Testis (tissue), 3 donors: Measurements from ENCODE around the gene MTX3. TPM values are rescaled to one million over a fixed set of nuclear protein-coding genes. Genes with fewer than 3 reads are reported as not detected.

Experiments used
- DNase-seq: peaks from one replicate; pipeline ENCODE4 v3.0.0-alpha.2; 2019
- H3K27ac ChIP-seq, 2 donors: fragments of 200-600 bp; sonication (generic); one replicate each; pipeline ENCODE4 v1.5.1; 2019
- H3K27me3 ChIP-seq: fragments of 200-600 bp; sonication (generic); one replicate; pipeline ENCODE4 v1.5.1; 2019
- H3K36me3 ChIP-seq: fragments of 200-600 bp; sonication (generic); one replicate; pipeline ENCODE4 v1.5.1; 2017; ENCODE audit warnings: low read depth; ENCODE audit errors: missing control alignments
- H3K4me1 ChIP-seq: fragments of 200-600 bp; sonication (generic); one replicate; pipeline ENCODE4 v1.5.1; 2019
- H3K4me3 ChIP-seq, 2 donors: fragments of 200-600 bp; sonication (generic); one replicate each; pipeline ENCODE4 v1.5.1; 2017 to 2019
- H3K9me3 ChIP-seq: fragments of 200-600 bp; sonication (generic); one replicate; pipeline ENCODE4 v1.5.1; 2017
- CTCF ChIP-seq, 3 experiments: fragments of 450-650 bp in 2 of 3; fragments of 200-600 bp in 1 of 3; sonication (generic) in 1 of 3; IDR thresholded peaks; one replicate each; pipeline ENCODE4 v1.5.1; 2016 to 2019; ENCODE audit warnings: antibody characterized with exemption in 3 of 3, mild to moderate bottlenecking in 2 of 3, moderate library complexity in 1 of 3
- POLR2A ChIP-seq: fragments of 450-650 bp; IDR thresholded peaks from one replicate; pipeline ENCODE4 v1.6.1; 2017; ENCODE audit warnings: antibody characterized with exemption, mild to moderate bottlenecking, moderate library complexity
- WGBS, 2 donors: methylation state at CpG; one replicate each; pipeline ENCODE4 v1.1.5; 2018; 5-methylcytosine and 5-hydroxymethylcytosine counted together
- intact Hi-C: fragments of 100-400 bp; cut with DNase I; formaldehyde crosslinking; loops from one replicate; pipeline ENCODE4 v1.15.1; 2023; ENCODE audit warnings: low total_unique reads
- polyA plus RNA-seq: library from polyadenylated mRNA; stranded (reverse); fragments of 350-450 nt; fragmentation: Illumina TruSeq; extraction: RNeasy Lipid Tissue Mini Kit (QIAGEN cat#74804); gene quantifications from one replicate; pipeline ENCODE4 v1.2.3, GENCODE V29; 2014; ENCODE audit warnings: low read depth, low replicate concordance; ENCODE audit not compliant: insufficient read depth
- total RNA-seq, 2 donors: library from RNA; depleted of rRNA; stranded (reverse); fragments of >200 nt; gene quantifications; one replicate each; pipeline ENCODE4 v1.2.3, GENCODE V29; 2016

The MTX3 gene
- total and polyA plus RNA-seq, 3 donors from 2014 or later, result 8.7 to 19.4 (median 17.5) TPM

- Histone ChIP-seq H3K9me3 (no peaks in the 10 kb centered on the region), H3K27ac (no peak overlapping the region), H3K4me3 (no peak overlapping the region), H3K36me3 (no peaks in the 10 kb centered on the region), H3K27me3 (no peaks in the 10 kb centered on the region), H3K4me1 (no peaks in the 10 kb centered on the region)
- WGBS, 2 donors, result 94 to 95% methylated on average over 1 of the region's 1 CpG
- TF ChIP-seq CTCF (IDR thresholded peaks at IDR 0.05) (no peak), POLR2A (no peak)
- no peak for DNase-seq
- intact Hi-C loops, result no loop called here
These were observed 11.6 kb upstream of the MTX3 start for GRCh38 chr5:80002677-80003076.

- no peak for TF ChIP-seq CTCF (IDR thresholded peaks at IDR 0.05)
- H3K4me3 ChIP-seq, result no peak overlapping the region
- H3K27me3 ChIP-seq, result no peaks in the 10 kb centered on the region
- no peak overlapping the region for H3K27ac ChIP-seq
- no peaks in the 10 kb centered on the region for H3K36me3 ChIP-seq
- H3K4me1 ChIP-seq, result no peaks in the 10 kb centered on the region
- DNase-seq, result no peak
- no peaks in the 10 kb centered on the region for H3K9me3 ChIP-seq
- 91 to 97% methylated on average over 1 of the region's 1 CpG for WGBS, 2 donors
- intact Hi-C loops, result no loop called here
These were observed 8.7 kb upstream of the MTX3 start for GRCh38 chr5:79999722-80000121.

- Histone ChIP-seq H3K9me3 (no peaks in the 10 kb centered on the region), H3K4me3 (no peak overlapping the region), H3K4me1 (peaks cover 4% of the 10 kb centered on the region), H3K36me3 (no peaks in the 10 kb centered on the region), H3K27me3 (no peaks in the 10 kb centered on the region), H3K27ac (no peak overlapping the region)
- TF ChIP-seq CTCF (IDR thresholded peaks at IDR 0.05) (no peak), POLR2A (no peak)
- intact Hi-C loops, result no loop called here
- 69 to 81% methylated on average over 2 of the region's 2 CpGs for WGBS, 2 donors
- no peak for DNase-seq
These were observed 2.0 kb upstream of the MTX3 start for GRCh38 chr5:79992891-79993657.

- H3K27me3 ChIP-seq, result no peaks in the 10 kb centered on the region
- intact Hi-C loops, result no loop called here
- H3K4me3 ChIP-seq, result peak overlapping the region; percentile 79 to 88
- H3K9me3 ChIP-seq, result no peaks in the 10 kb centered on the region
- H3K36me3 ChIP-seq, result no peaks in the 10 kb centered on the region
- 31 to 46% methylated on average over 6 of the region's 6 CpGs for WGBS, 2 donors
- no peak for DNase-seq
- TF ChIP-seq POLR2A (no peak), CTCF (IDR thresholded peaks at IDR 0.05) (no peak)
- H3K27ac ChIP-seq, result no peak overlapping the region
- peaks cover 4% of the 10 kb centered on the region for H3K4me1 ChIP-seq
These were observed 861 bp downstream of the MTX3 start for GRCh38 chr5:79990205-79990597.

- Histone ChIP-seq H3K4me1 (peaks cover 4% of the 10 kb centered on the region), H3K36me3 (no peaks in the 10 kb centered on the region), H3K4me3 (no peak overlapping the region), H3K9me3 (no peaks in the 10 kb centered on the region), H3K27me3 (no peaks in the 10 kb centered on the region), H3K27ac (no peak overlapping the region)
- TF ChIP-seq POLR2A (no peak), CTCF (IDR thresholded peaks at IDR 0.05) (no peak)
- no peak for DNase-seq
- intact Hi-C loops, result no loop called here
These were observed 4.8 kb downstream of the MTX3 start for GRCh38 chr5:79986260-79986659.
